Calu3 (cell line): Measurements from ENCODE around the gene TSPAN9. TPM values are rescaled to one million over a fixed set of nuclear protein-coding genes. Genes with fewer than 3 reads are reported as not detected.

ENCODE experiments used
- BruUV-seq: library from RNA; stranded (reverse); fragments of 400-500 nt; replicated peaks from 2 replicates; lab custom pipeline; 2021; lab: Mats Ljungman, UMichigan
- CTCF ChIA-PET: fragments of 300-600 bp; sonication (Branson Sonifier 250); formaldehyde crosslinking; loops from one replicate; lab custom pipeline; 2022; ENCODE audit warnings: antibody characterized with exemption; lab: Charles Lee
- DNase-seq: peaks from one replicate; pipeline ENCODE4 v3.0.0; 2022
- H3K27ac Mint-ChIP-seq: one replicate; pipeline ENCODE4 v1.8.0; 2022; ENCODE audit warnings: mixed read lengths; ENCODE audit not compliant: unreplicated experiment
- H3K27me3 Mint-ChIP-seq: one replicate; pipeline ENCODE4 v1.8.0; 2022; ENCODE audit warnings: mixed read lengths; ENCODE audit not compliant: unreplicated experiment
- H3K36me3 Mint-ChIP-seq: one replicate; pipeline ENCODE4 v1.8.0; 2022; ENCODE audit warnings: mild to moderate bottlenecking, moderate library complexity, mixed read lengths; ENCODE audit not compliant: insufficient read depth, unreplicated experiment
- H3K4me1 Mint-ChIP-seq: one replicate; pipeline ENCODE4 v1.8.0; 2022; ENCODE audit warnings: mild to moderate bottlenecking, low read depth, mixed read lengths; ENCODE audit not compliant: unreplicated experiment
- H3K4me3 Mint-ChIP-seq: one replicate; pipeline ENCODE4 v1.8.0; 2022; ENCODE audit warnings: mild to moderate bottlenecking, low read depth, moderate library complexity, mixed read lengths; ENCODE audit not compliant: unreplicated experiment
- H3K9me3 Mint-ChIP-seq: one replicate; pipeline ENCODE4 v1.8.0; 2022; ENCODE audit warnings: low read depth, mixed read lengths; ENCODE audit not compliant: unreplicated experiment
- CTCF ChIP-seq: fragments of 200-600 bp; IDR thresholded peaks from one replicate; pipeline ENCODE4 v1.8.0; 2022; ENCODE audit warnings: antibody characterized with exemption; ENCODE audit not compliant: unreplicated experiment
- intact Hi-C: fragments of 100-400 bp; cut with micrococcal nuclease; formaldehyde crosslinking; loops from one replicate; pipeline ENCODE4 v1.10.0; 2022; ENCODE audit not compliant: unreplicated experiment
- total RNA-seq: library from RNA; stranded (reverse); gene quantifications from 2 replicates; pipeline ENCODE4 v1.2.3, GENCODE V29; 2022

The TSPAN9 gene
- total RNA-seq, 1 experiment from 2014 or later: 6.0 TPM

- Mint-ChIP-seq H3K4me1 (no peaks in the 10 kb centered on the region), H3K27me3 (no peaks in the 10 kb centered on the region), H3K4me3 (no peak overlapping the region), H3K9me3 (no peaks in the 10 kb centered on the region), H3K36me3 (no peaks in the 10 kb centered on the region), H3K27ac (no peak overlapping the region)
- no peak for TF ChIP-seq CTCF
- BruUV-seq: no TSS peak
- intact Hi-C loops: no loop called here
- DNase-seq: no peak
- CTCF ChIA-PET: no interaction called here
Measured at GRCh38 chr12:3119756-3120601, 42.8 kb downstream of the TSPAN9 start.

DNA sequence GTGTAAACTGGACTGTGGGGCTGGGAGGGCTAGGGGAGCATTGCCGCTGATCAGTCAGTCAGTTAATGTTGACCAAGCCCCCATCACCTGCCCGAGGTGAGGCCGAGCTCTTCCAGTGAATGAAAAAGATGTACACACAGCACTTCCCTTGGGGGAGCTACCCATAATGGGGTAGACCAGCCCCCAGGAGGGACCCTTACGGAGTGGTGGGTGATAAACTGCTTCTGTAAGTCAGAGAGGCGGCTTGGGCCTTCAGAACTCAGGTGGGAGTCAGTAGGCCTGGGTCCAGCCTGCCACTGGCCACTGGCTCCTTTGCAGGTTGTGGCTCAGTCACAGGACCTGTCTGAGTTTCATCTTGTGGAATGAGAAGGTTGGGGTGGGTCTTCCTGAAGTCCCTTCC is 43.5 kb downstream of the TSPAN9 start:
- DNase-seq: no peak
- CTCF ChIA-PET: no interaction called here
- no peak for TF ChIP-seq CTCF
- no peak overlapping the region for H3K4me3 Mint-ChIP-seq
- no peaks in the 10 kb centered on the region for H3K36me3 Mint-ChIP-seq
- no peaks in the 10 kb centered on the region for H3K4me1 Mint-ChIP-seq
- no peaks in the 10 kb centered on the region for H3K9me3 Mint-ChIP-seq
- H3K27me3 Mint-ChIP-seq: no peaks in the 10 kb centered on the region
- intact Hi-C loops: no loop called here
- BruUV-seq: no TSS peak
- H3K27ac Mint-ChIP-seq: no peak overlapping the region

- H3K4me1 Mint-ChIP-seq: no peaks in the 10 kb centered on the region
- H3K27ac Mint-ChIP-seq: no peak overlapping the region
- CTCF ChIA-PET: no interaction called here
- H3K36me3 Mint-ChIP-seq: no peaks in the 10 kb centered on the region
- DNase-seq: no peak
- H3K9me3 Mint-ChIP-seq: no peaks in the 10 kb centered on the region
- H3K4me3 Mint-ChIP-seq: no peak overlapping the region
- no TSS peak for BruUV-seq
- no peak for TF ChIP-seq CTCF
- intact Hi-C loops: no loop called here
- no peaks in the 10 kb centered on the region for H3K27me3 Mint-ChIP-seq
Measured at GRCh38 chr12:3122841-3123678, 45.9 kb downstream of the TSPAN9 start.

GRCh38 chr12:3123729-3124128 is 46.5 kb downstream of the TSPAN9 start:
- no peaks in the 10 kb centered on the region for H3K27me3 Mint-ChIP-seq
- no peaks in the 10 kb centered on the region for H3K36me3 Mint-ChIP-seq
- H3K27ac Mint-ChIP-seq: no peak overlapping the region

More at GRCh38 chr12:3123729-3124128, 46.5 kb downstream of the TSPAN9 start:
- DNase-seq: no peak
- intact Hi-C loops: no loop called here
- H3K4me3 Mint-ChIP-seq: no peak overlapping the region
- TF ChIP-seq CTCF: no peak
- H3K9me3 Mint-ChIP-seq: no peaks in the 10 kb centered on the region
- BruUV-seq: no TSS peak
- H3K4me1 Mint-ChIP-seq: no peaks in the 10 kb centered on the region
- CTCF ChIA-PET: no interaction called here
